HG02610 (cell line): ENCODE results near the gene BABAM2.

Experiments used
- ATAC-seq: cut with Tn5 transposase; IDR thresholded peaks from one replicate; pipeline ENCODE4 v1.9.1; 2021; ENCODE audit warnings: mild to moderate bottlenecking, moderate library complexity; ENCODE audit not compliant: unreplicated experiment

BABAM2 gene

GRCh38 chr2:28336982-28337627 is 446.6 kb downstream of the BABAM2 start:
- ATAC-seq, result no peak

GRCh38 chr2:28338046-28338817 is 447.7 kb downstream of the BABAM2 start:
- no peak for ATAC-seq

- no peak for ATAC-seq
These were observed 448.3 kb downstream of the BABAM2 start for GRCh38 chr2:28338831-28339321.

- no peak for ATAC-seq
These were observed 449.1 kb downstream of the BABAM2 start for GRCh38 chr2:28339516-28340175.

- no peak for ATAC-seq
These were observed 450.0 kb downstream of the BABAM2 start for GRCh38 chr2:28340312-28341202.

- no peak for ATAC-seq
These were observed 450.8 kb downstream of the BABAM2 start for GRCh38 chr2:28341208-28341891.

- ATAC-seq, result no peak
These were observed 451.8 kb downstream of the BABAM2 start for GRCh38 chr2:28342081-28342967.

GRCh38 chr2:28343184-28343942 is 452.8 kb downstream of the BABAM2 start:
- ATAC-seq, result no peak

- ATAC-seq, result no peak
These were observed 453.6 kb downstream of the BABAM2 start for GRCh38 chr2:28343971-28344715.

GRCh38 chr2:28344756-28345373 is 454.3 kb downstream of the BABAM2 start:
- no peak for ATAC-seq

- no peak for ATAC-seq
These were observed 455.1 kb downstream of the BABAM2 start for GRCh38 chr2:28345619-28346018.

GRCh38 chr2:28346587-28346986 is 456.1 kb downstream of the BABAM2 start:
- no peak for ATAC-seq

GRCh38 chr2:28347193-28347592 is 456.7 kb downstream of the BABAM2 start:
- ATAC-seq, result no peak

GRCh38 chr2:28347596-28347995 is 457.1 kb downstream of the BABAM2 start:
- ATAC-seq, result no peak

- ATAC-seq, result no peak
These were observed 457.6 kb downstream of the BABAM2 start for GRCh38 chr2:28348149-28348567.

- ATAC-seq, result no peak
These were observed 458.4 kb downstream of the BABAM2 start for GRCh38 chr2:28348921-28349320.

- no peak for ATAC-seq
These were observed 459.1 kb downstream of the BABAM2 start for GRCh38 chr2:28349546-28350165.
